Neural progenitor cell (in vitro differentiated cells): ENCODE measurements around the gene PDE11A. TPM values are rescaled to one million over a fixed set of nuclear protein-coding genes. Genes with fewer than 3 reads are reported as not detected.

Source experiments
- DNase-seq: peaks from one replicate; pipeline ENCODE4 v3.0.0-alpha.2; 2016; ENCODE audit warnings: low spot score
- H2AFZ ChIP-seq: fragments of 200-600 bp; sonication (generic); replicated peaks from 2 replicates; pipeline ENCODE4 v1.6.1; 2016; ENCODE audit warnings: antibody characterized with exemption
- H3F3A ChIP-seq: fragments of 200-600 bp; sonication (generic); 2 replicates; pipeline ENCODE4 v1.6.1; 2016; ENCODE audit warnings: antibody characterized with exemption, low read depth
- H3K27ac ChIP-seq: fragments of 200-600 bp; sonication (generic); 2 replicates; pipeline ENCODE4 v1.5.1; 2016; ENCODE audit warnings: mild to moderate bottlenecking
- H3K27me3 ChIP-seq: fragments of 200-600 bp; sonication (generic); 2 replicates; pipeline ENCODE4 v1.6.1; 2016; ENCODE audit warnings: mild to moderate bottlenecking, moderate library complexity
- H3K36me3 ChIP-seq: fragments of 200-600 bp; sonication (generic); 2 replicates; pipeline ENCODE4 v1.5.1; 2016
- H3K4me1 ChIP-seq: fragments of 200-600 bp; sonication (generic); 2 replicates; pipeline ENCODE4 v1.6.1; 2016; ENCODE audit warnings: mixed run types
- H3K4me2 ChIP-seq: fragments of 200-600 bp; sonication (generic); 2 replicates; pipeline ENCODE4 v1.6.1; 2016
- H3K4me3 ChIP-seq: fragments of 200-600 bp; sonication (generic); 2 replicates; pipeline ENCODE4 v1.5.1; 2016
- H3K79me2 ChIP-seq: fragments of 200-600 bp; sonication (generic); 2 replicates; pipeline ENCODE4 v1.6.1; 2016; ENCODE audit warnings: low read depth
- H3K9ac ChIP-seq: fragments of 200-600 bp; sonication (generic); 2 replicates; pipeline ENCODE4 v1.6.1; 2016
- H3K9me3 ChIP-seq: fragments of 200-600 bp; sonication (generic); 2 replicates; pipeline ENCODE4 v1.5.1; 2016; ENCODE audit warnings: low read depth
- H4K20me1 ChIP-seq: fragments of 200-600 bp; sonication (generic); 2 replicates; pipeline ENCODE4 v1.6.1; 2016; ENCODE audit warnings: low read depth
- H3K27ac Mint-ChIP-seq: 3 replicates; pipeline ENCODE4 v1.8.0; 2021; ENCODE audit warnings: mixed read lengths
- H3K27me3 Mint-ChIP-seq: 2 replicates; pipeline ENCODE4 v1.8.0; 2022; ENCODE audit warnings: low read depth, mild to moderate bottlenecking, inconsistent platforms, moderate library complexity, mixed read lengths; ENCODE audit not compliant: insufficient read depth
- H3K36me3 Mint-ChIP-seq: 3 replicates; pipeline ENCODE4 v1.8.0; 2021; ENCODE audit warnings: mixed read lengths
- H3K4me1 Mint-ChIP-seq: 3 replicates; pipeline ENCODE4 v1.8.0; 2021; ENCODE audit warnings: mixed read lengths
- H3K4me3 Mint-ChIP-seq: 3 replicates; pipeline ENCODE4 v1.8.0; 2021; ENCODE audit warnings: mild to moderate bottlenecking, moderate library complexity, mixed read lengths
- H3K9me3 Mint-ChIP-seq: 3 replicates; pipeline ENCODE4 v1.8.0; 2020; ENCODE audit warnings: mixed read lengths
- EZH2 ChIP-seq: fragments of 200-600 bp; sonication (generic); IDR thresholded peaks from 2 replicates; pipeline ENCODE4 v1.6.1; 2017; ENCODE audit warnings: antibody characterized with exemption, mild to moderate bottlenecking, moderate library complexity
- EZH2phosphoT487 ChIP-seq: fragments of 200-600 bp; sonication (generic); IDR thresholded peaks from 2 replicates; pipeline ENCODE4 v1.6.1; 2017; ENCODE audit warnings: antibody characterized with exemption
- total RNA-seq: library from RNA; depleted of rRNA; stranded (reverse); fragments of >200 nt; gene quantifications from 2 replicates; pipeline ENCODE4 v1.2.3, GENCODE V29; 2015; ENCODE audit warnings: low replicate concordance
- TF ChIP-seq, protein P1 (sequence below): fragments of 200-600 bp; sonication (generic); IDR thresholded peaks from 2 replicates; pipeline ENCODE4 v1.5.1; 2017; ENCODE audit warnings: antibody characterized with exemption, mild to moderate bottlenecking

Gene PDE11A
- total RNA-seq, 1 donor from 2014 or later: 0.13 TPM

DNA sequence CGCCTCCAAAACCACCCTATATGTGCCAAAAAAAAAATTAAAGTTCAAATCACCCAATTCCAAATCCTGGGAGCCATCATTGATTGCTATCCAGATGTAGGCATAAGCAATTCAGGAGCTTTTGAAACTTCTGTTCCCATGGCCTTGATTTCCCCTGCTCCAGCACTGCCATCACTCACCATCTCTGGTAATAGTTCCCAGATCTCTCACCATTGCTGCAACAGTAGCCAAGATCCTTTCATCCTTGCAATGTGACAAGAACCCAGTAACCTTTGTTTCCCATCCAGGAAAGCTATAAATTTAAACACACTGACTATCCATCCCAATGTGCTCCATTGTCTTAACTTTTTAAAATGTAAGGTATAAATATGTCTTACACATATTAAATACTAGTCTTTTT, 155.4 kb downstream of the PDE11A start:
- Histone ChIP-seq H4K20me1 (no peaks in the 10 kb centered on the region), H3K9ac (no peak overlapping the region), H3K4me1 (no peaks in the 10 kb centered on the region), H3K27me3 (no peaks in the 10 kb centered on the region), H2AFZ (no peak overlapping the region), H3K9me3 (no peaks in the 10 kb centered on the region), H3K36me3 (no peaks in the 10 kb centered on the region), H3K79me2 (no peaks in the 10 kb centered on the region), H3K4me2 (no peak overlapping the region), H3F3A (no peaks in the 10 kb centered on the region), H3K4me3 (no peak overlapping the region), H3K27ac (no peak overlapping the region)
- Mint-ChIP-seq H3K27me3 (no peaks in the 10 kb centered on the region), H3K9me3 (no peaks in the 10 kb centered on the region), H3K4me1 (no peaks in the 10 kb centered on the region), H3K4me3 (no peak overlapping the region), H3K36me3 (no peaks in the 10 kb centered on the region), H3K27ac (no peak overlapping the region)
- TF ChIP-seq, protein P1, sequence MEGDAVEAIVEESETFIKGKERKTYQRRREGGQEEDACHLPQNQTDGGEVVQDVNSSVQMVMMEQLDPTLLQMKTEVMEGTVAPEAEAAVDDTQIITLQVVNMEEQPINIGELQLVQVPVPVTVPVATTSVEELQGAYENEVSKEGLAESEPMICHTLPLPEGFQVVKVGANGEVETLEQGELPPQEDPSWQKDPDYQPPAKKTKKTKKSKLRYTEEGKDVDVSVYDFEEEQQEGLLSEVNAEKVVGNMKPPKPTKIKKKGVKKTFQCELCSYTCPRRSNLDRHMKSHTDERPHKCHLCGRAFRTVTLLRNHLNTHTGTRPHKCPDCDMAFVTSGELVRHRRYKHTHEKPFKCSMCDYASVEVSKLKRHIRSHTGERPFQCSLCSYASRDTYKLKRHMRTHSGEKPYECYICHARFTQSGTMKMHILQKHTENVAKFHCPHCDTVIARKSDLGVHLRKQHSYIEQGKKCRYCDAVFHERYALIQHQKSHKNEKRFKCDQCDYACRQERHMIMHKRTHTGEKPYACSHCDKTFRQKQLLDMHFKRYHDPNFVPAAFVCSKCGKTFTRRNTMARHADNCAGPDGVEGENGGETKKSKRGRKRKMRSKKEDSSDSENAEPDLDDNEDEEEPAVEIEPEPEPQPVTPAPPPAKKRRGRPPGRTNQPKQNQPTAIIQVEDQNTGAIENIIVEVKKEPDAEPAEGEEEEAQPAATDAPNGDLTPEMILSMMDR: no peak
- TF ChIP-seq EZH2phosphoT487: no peak
- no peak for TF ChIP-seq EZH2
- no peak for DNase-seq

DNA sequence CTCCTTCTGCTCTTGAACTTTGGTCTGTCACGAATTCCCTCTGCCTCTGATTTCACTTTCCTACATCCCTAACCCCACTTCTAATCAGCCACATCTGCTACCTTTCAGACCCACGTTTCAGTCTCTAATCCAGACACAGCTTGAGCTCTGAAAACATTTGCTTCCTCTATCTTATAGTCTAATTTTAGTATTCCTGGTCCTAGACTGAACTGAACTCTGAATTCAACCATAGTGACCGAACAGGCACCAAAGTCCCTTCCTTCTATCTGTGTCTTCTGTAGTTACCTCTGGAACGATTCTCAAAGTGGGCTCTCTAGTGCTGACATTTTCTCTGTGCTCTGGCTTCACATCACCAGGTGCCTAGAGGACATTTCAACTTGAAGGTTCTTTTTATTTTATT, 156.2 kb downstream of the PDE11A start:
- no peaks in the 10 kb centered on the region for H3K36me3 ChIP-seq
- no peaks in the 10 kb centered on the region for H3K36me3 Mint-ChIP-seq
- no peak overlapping the region for H2AFZ ChIP-seq
- no peak overlapping the region for H3K27ac Mint-ChIP-seq
- no peak overlapping the region for H3K27ac ChIP-seq
- TF ChIP-seq EZH2: no peak
- TF ChIP-seq, protein P1: no peak
- no peak for TF ChIP-seq EZH2phosphoT487
- no peaks in the 10 kb centered on the region for H4K20me1 ChIP-seq
- no peaks in the 10 kb centered on the region for H3K79me2 ChIP-seq
- DNase-seq: no peak
- no peaks in the 10 kb centered on the region for H3K27me3 Mint-ChIP-seq
- H3K4me3 Mint-ChIP-seq: no peak overlapping the region
- H3K4me1 Mint-ChIP-seq: no peaks in the 10 kb centered on the region
- H3K4me3 ChIP-seq: no peak overlapping the region
- H3K4me2 ChIP-seq: no peak overlapping the region
- H3K4me1 ChIP-seq: no peaks in the 10 kb centered on the region
- H3K9me3 ChIP-seq: no peaks in the 10 kb centered on the region
- H3K9ac ChIP-seq: no peak overlapping the region
- no peaks in the 10 kb centered on the region for H3F3A ChIP-seq
- no peaks in the 10 kb centered on the region for H3K9me3 Mint-ChIP-seq
- no peaks in the 10 kb centered on the region for H3K27me3 ChIP-seq

DNA sequence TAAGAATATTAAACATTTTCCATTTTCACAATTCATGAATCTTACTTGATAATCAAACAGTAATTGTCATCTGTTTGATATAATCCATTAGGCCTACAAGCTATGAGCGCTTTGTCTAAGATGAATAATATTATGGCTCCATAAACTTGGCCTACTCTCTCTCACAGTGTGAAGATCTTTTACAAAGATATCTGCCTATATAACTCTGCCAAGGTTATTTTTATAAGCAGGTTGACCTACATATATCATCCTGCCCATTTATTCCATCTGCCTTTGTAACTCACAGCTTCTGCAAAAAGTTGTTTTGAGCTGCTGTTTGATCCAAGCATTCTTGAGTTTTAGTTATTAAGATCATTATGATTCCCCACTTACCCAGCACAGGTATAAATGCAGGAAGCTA, 158.3 kb downstream of the PDE11A start:
- peaks cover 8% of the 10 kb centered on the region for H3K4me1 Mint-ChIP-seq
- Histone ChIP-seq H4K20me1 (no peaks in the 10 kb centered on the region), H2AFZ (no peak overlapping the region), H3K9me3 (no peaks in the 10 kb centered on the region), H3K36me3 (no peaks in the 10 kb centered on the region), H3F3A (no peaks in the 10 kb centered on the region), H3K27me3 (no peaks in the 10 kb centered on the region), H3K4me2 (no peak overlapping the region), H3K4me3 (no peak overlapping the region), H3K4me1 (peaks cover 17% of the 10 kb centered on the region), H3K9ac (no peak overlapping the region), H3K27ac (no peak overlapping the region), H3K79me2 (no peaks in the 10 kb centered on the region)
- H3K36me3 Mint-ChIP-seq: no peaks in the 10 kb centered on the region
- H3K9me3 Mint-ChIP-seq: no peaks in the 10 kb centered on the region
- H3K27me3 Mint-ChIP-seq: no peaks in the 10 kb centered on the region
- DNase-seq: no peak
- H3K4me3 Mint-ChIP-seq: no peak overlapping the region
- no peak for TF ChIP-seq EZH2phosphoT487
- no peak for TF ChIP-seq EZH2
- TF ChIP-seq, protein P1: no peak
- H3K27ac Mint-ChIP-seq: no peak overlapping the region
